ENCODE measurements around the gene KDM2B. TPM values are rescaled to one million over a fixed set of nuclear protein-coding genes. Genes with fewer than 3 reads are reported as not detected.
A peak's percentile ranks its signal among the peaks of the same experiment; 100 is the strongest.

Gene KDM2B
- total and polyA plus RNA-seq, 2 experiments from 2014 or later = 59.4 to 161 TPM

DNA sequence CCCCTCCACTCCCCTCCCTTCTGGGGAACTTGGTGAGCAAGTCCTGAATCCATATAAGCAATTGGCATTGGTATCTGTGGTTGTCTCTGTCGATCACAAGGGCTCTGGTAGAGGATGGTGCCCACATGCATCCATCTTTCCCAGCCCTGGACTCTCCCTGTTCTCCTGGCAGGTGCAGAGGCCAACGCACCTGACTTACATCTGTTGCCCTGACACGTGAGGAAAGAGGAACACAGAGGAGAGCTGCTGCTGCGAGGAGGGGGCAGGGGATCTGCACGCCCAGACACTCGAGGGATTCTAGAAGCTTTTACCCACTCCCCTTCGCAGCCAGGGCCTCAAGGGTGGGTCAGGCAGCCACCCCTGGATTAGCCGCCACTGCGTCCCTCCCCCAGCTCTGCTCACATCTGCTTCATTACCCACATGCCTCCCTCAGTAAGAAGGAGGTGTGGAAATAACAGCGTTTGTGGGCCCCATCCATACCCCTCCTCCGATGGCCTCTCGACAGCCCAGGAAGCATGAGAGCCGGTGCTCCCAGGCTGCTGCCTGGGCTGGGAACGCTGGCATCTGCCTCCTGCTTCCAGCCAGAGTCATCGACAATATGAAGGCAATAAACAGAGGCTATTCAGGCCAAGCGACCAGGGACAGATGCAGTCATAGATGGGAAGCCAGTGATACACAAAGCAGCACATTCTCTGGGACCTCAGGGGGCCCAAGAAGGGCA is 56.5 kb downstream of the KDM2B start:
- H3K4me1 ChIP-seq (ENCODE audit: insufficient read depth) = peaks cover 4% of the 10 kb centered on the region; the same call in 1 of the 2 replicates
- peaks cover 16% of the 10 kb centered on the region for H3K36me3 ChIP-seq (ENCODE audit: insufficient read depth)
- no peaks in the 10 kb centered on the region for H3K9me2 ChIP-seq (ENCODE audit: insufficient read depth)
- H2AFZ ChIP-seq = no peak overlapping the region
- DNase-seq (ENCODE audit: low spot score) (no peak), ATAC-seq (peak; percentile 35)
- Mint-ChIP-seq H3K4me3 (no peak overlapping the region), H3K4me1 (peaks cover 10% of the 10 kb centered on the region), H3K36me3 (ENCODE audit: low read depth) (peaks cover 56% of the 10 kb centered on the region), H3K9me3 (no peaks in the 10 kb centered on the region), H3K27me3 (ENCODE audit: insufficient read depth, low read depth, poor library complexity) (peaks cover 10% of the 10 kb centered on the region), H3K27ac (peak overlapping the region; percentile 42; the same call in 1 of the 2 replicates)
- H3F3A ChIP-seq (replicated peaks; ENCODE audit: low read depth) = peaks cover 15% of the 10 kb centered on the region; the same call in 1 of the 2 replicates
- H3K4me2 ChIP-seq = no peak overlapping the region
- TF ChIP-seq, protein P1, sequence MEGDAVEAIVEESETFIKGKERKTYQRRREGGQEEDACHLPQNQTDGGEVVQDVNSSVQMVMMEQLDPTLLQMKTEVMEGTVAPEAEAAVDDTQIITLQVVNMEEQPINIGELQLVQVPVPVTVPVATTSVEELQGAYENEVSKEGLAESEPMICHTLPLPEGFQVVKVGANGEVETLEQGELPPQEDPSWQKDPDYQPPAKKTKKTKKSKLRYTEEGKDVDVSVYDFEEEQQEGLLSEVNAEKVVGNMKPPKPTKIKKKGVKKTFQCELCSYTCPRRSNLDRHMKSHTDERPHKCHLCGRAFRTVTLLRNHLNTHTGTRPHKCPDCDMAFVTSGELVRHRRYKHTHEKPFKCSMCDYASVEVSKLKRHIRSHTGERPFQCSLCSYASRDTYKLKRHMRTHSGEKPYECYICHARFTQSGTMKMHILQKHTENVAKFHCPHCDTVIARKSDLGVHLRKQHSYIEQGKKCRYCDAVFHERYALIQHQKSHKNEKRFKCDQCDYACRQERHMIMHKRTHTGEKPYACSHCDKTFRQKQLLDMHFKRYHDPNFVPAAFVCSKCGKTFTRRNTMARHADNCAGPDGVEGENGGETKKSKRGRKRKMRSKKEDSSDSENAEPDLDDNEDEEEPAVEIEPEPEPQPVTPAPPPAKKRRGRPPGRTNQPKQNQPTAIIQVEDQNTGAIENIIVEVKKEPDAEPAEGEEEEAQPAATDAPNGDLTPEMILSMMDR (conservative IDR thresholded peaks at IDR 0.05; ENCODE audit: low read depth in 2 of 2) = no peak
- TF ChIP-seq ZNF114 (CRISPR knock-in tag; IDR thresholded peaks at IDR 0.05) (no peak), REST (IDR thresholded peaks at IDR 0.05; ENCODE audit: unreplicated experiment) (no peak)
- no peak overlapping the region for H3K4me3 ChIP-seq
- peaks cover 74% of the 10 kb centered on the region for H3K79me2 ChIP-seq (replicated peaks; ENCODE audit: insufficient read depth)
- peaks cover 27% of the 10 kb centered on the region for H4K20me1 ChIP-seq (replicated peaks; ENCODE audit: insufficient read depth)
- no peaks in the 10 kb centered on the region for H3K27me3 ChIP-seq (ENCODE audit: insufficient read depth)
- peak overlapping the region; percentile 74; the same call in 1 of the 2 replicates for H3K27ac ChIP-seq (ENCODE audit: low read depth)

- no peak overlapping the region for H3K27ac ChIP-seq (ENCODE audit: low read depth)
- no peak for TF ChIP-seq CREB1 (CRISPR knock-in tag; IDR thresholded peaks at IDR 0.05; ENCODE audit: low read depth)
- TF ChIP-seq NANOG (IDR thresholded peaks at IDR 0.05; ENCODE audit: borderline replicate concordance) = no peak
- no peak for TF ChIP-seq ZNF114 (CRISPR knock-in tag; IDR thresholded peaks at IDR 0.05)
- TF ChIP-seq POLR2AphosphoS5 (IDR thresholded peaks at IDR 0.05; ENCODE audit: low read depth) = no peak
- TF ChIP-seq, protein P1 (conservative IDR thresholded peaks at IDR 0.05; ENCODE audit: low read depth in 2 of 2) = no peak
- TF ChIP-seq ZNF331 (CRISPR knock-in tag; IDR thresholded peaks at IDR 0.05; ENCODE audit: low read depth) = no peak
These were observed 57.1 kb downstream of the KDM2B start for GRCh38 chr12:121523741-121524140.

More at GRCh38 chr12:121523741-121524140, 57.1 kb downstream of the KDM2B start:
- Histone ChIP-seq H3K79me2 (replicated peaks; ENCODE audit: insufficient read depth) (peaks cover 74% of the 10 kb centered on the region), H3F3A (replicated peaks; ENCODE audit: low read depth) (peaks cover 9% of the 10 kb centered on the region; the same call in 1 of the 2 replicates), H3K9me2 (ENCODE audit: insufficient read depth) (no peaks in the 10 kb centered on the region), H3K27me3 (ENCODE audit: insufficient read depth) (no peaks in the 10 kb centered on the region), H3K4me1 (ENCODE audit: insufficient read depth) (peaks cover 4% of the 10 kb centered on the region; the same call in 1 of the 2 replicates), H3K4me3 (no peak overlapping the region), H2AFZ (no peak overlapping the region), H3K4me2 (no peak overlapping the region), H4K20me1 (replicated peaks; ENCODE audit: insufficient read depth) (peaks cover 25% of the 10 kb centered on the region), H3K36me3 (ENCODE audit: insufficient read depth) (peaks cover 12% of the 10 kb centered on the region)
- no peak for ATAC-seq
- no peak overlapping the region for H3K4me3 Mint-ChIP-seq
- peak overlapping the region; percentile 42; the same call in 1 of the 2 replicates for H3K27ac Mint-ChIP-seq
- peaks cover 11% of the 10 kb centered on the region for H3K27me3 Mint-ChIP-seq (ENCODE audit: insufficient read depth, low read depth, poor library complexity)
- H3K4me1 Mint-ChIP-seq = peaks cover 10% of the 10 kb centered on the region
- peaks cover 56% of the 10 kb centered on the region for H3K36me3 Mint-ChIP-seq (ENCODE audit: low read depth)
- DNase-seq (ENCODE audit: low spot score) = no peak
- H3K9me3 Mint-ChIP-seq = no peaks in the 10 kb centered on the region

Measured in GM23338 (cell line).